HepG2 (cell line): Measurements from ENCODE around the gene SPTBN2. TPM values are rescaled to one million over a fixed set of nuclear protein-coding genes. Genes with fewer than 3 reads are reported as not detected.
A peak's percentile ranks its signal among the peaks of the same experiment; 100 is the strongest.

ENCODE experiments used
- AFF4 ChIP-seq: sonication (generic); formaldehyde crosslinking; IDR thresholded peaks from 2 replicates; pipeline ENCODE4 v1.4.0; 2020; ENCODE audit warnings: missing genetic modification reagents
- ARID4A ChIP-seq: sonication (generic); formaldehyde crosslinking; IDR thresholded peaks from 2 replicates; pipeline ENCODE4 v1.5.0; 2020; ENCODE audit warnings: mild to moderate bottlenecking, missing genetic modification reagents, borderline replicate concordance
- KLF13 ChIP-seq: sonication (generic); formaldehyde crosslinking; IDR thresholded peaks from 2 replicates; pipeline ENCODE4 v1.4.0; 2020; ENCODE audit warnings: mild to moderate bottlenecking, missing genetic modification reagents
- KLF9 ChIP-seq: IDR thresholded peaks from 2 replicates; pipeline ENCODE4 v1.6.1; 2016; ENCODE audit warnings: low read depth
- LRRFIP1 ChIP-seq: sonication (generic); formaldehyde crosslinking; conservative IDR thresholded peaks from 2 replicates; pipeline ENCODE4 v1.4.0; 2020; ENCODE audit warnings: missing genetic modification reagents
- PLSCR1 ChIP-seq: sonication (generic); formaldehyde crosslinking; IDR thresholded peaks from 2 replicates; pipeline ENCODE4 v1.5.0; 2020; ENCODE audit warnings: missing genetic modification reagents, mild to moderate bottlenecking, borderline replicate concordance
- ZNF263 ChIP-seq: sonication (generic); formaldehyde crosslinking; IDR thresholded peaks from 2 replicates; pipeline ENCODE4 v1.4.0; 2020; ENCODE audit warnings: missing genetic modification reagents
- ZSCAN12 ChIP-seq: sonication (generic); formaldehyde crosslinking; IDR thresholded peaks from 2 replicates; pipeline ENCODE4 v1.9.0; 2021; ENCODE audit warnings: mild to moderate bottlenecking, missing genetic modification reagents
- polyA plus RNA-seq, 8 experiments: library from polyadenylated mRNA; depleted of rRNA in 3 of 8; stranded (reverse) in 7 of 8; unstranded in 1 of 8; fragments of >200 nt; fragmentation: Illumina TruSeq in 4 of 8; extraction: Trizol in 4 of 8; gene quantifications; 2 replicates each; pipeline versions ENCODE4 v1.2.1 to v1.2.3, GENCODE V29; 2011 to 2016; ENCODE audit warnings: low read depth in 4 of 8, missing spikeins in 1 of 8, mixed read lengths in 1 of 8; ENCODE audit not compliant: insufficient read depth in 1 of 8
- total RNA-seq, 5 experiments: library from RNA; depleted of rRNA; stranded (reverse); fragments of >200 nt; fragmentation: Illumina TruSeq; extraction: Trizol; gene quantifications; 2 replicates each; pipeline ENCODE4 v1.2.3, GENCODE V29; 2016; ENCODE audit warnings: low read depth in 1 of 5
- TF ChIP-seq, protein P1 (sequence below): sonication (generic); formaldehyde crosslinking; IDR thresholded peaks from 2 replicates; pipeline ENCODE4 v1.4.0; 2020; ENCODE audit warnings: missing genetic modification reagents; ENCODE audit errors: not compliant biosample characterization
- TF ChIP-seq, protein P2 (sequence below): sonication (generic); formaldehyde crosslinking; IDR thresholded peaks from 2 replicates; pipeline ENCODE4 v1.9.0; 2022; ENCODE audit warnings: low read depth, missing genetic modification reagents
- TF ChIP-seq, protein P3 (sequence below): IDR thresholded peaks from 2 replicates; pipeline ENCODE4 v1.6.1; 2016

The SPTBN2 gene
- total and polyA plus RNA-seq, 2 of the 13 experiments (the other 11 are each of a cell fraction or from before 2014, with no cell fraction given), result 0.65 to 4.0 TPM

- TF ChIP-seq AFF4 (CRISPR knock-in tag) (no peak), PLSCR1 (CRISPR knock-in tag) (no peak), KLF13 (no peak), ZSCAN12 (CRISPR knock-in tag) (no peak), LRRFIP1 (no peak), ZNF263 (CRISPR knock-in tag) (no peak), ARID4A (CRISPR knock-in tag) (peak; percentile 73; the same call in 1 of the 2 replicates), KLF9 (0 out of 2 replicates have a peak, but pooled peaks have one; percentile 73)
- TF ChIP-seq, protein P1, sequence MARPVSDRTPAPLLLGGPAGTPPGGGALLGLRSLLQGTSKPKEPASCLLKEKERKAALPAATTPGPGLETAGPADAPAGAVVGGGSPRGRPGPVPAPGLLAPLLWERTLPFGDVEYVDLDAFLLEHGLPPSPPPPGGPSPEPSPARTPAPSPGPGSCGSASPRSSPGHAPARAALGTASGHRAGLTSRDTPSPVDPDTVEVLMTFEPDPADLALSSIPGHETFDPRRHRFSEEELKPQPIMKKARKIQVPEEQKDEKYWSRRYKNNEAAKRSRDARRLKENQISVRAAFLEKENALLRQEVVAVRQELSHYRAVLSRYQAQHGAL (CRISPR knock-in tag), result no peak
- TF ChIP-seq, protein P2, sequence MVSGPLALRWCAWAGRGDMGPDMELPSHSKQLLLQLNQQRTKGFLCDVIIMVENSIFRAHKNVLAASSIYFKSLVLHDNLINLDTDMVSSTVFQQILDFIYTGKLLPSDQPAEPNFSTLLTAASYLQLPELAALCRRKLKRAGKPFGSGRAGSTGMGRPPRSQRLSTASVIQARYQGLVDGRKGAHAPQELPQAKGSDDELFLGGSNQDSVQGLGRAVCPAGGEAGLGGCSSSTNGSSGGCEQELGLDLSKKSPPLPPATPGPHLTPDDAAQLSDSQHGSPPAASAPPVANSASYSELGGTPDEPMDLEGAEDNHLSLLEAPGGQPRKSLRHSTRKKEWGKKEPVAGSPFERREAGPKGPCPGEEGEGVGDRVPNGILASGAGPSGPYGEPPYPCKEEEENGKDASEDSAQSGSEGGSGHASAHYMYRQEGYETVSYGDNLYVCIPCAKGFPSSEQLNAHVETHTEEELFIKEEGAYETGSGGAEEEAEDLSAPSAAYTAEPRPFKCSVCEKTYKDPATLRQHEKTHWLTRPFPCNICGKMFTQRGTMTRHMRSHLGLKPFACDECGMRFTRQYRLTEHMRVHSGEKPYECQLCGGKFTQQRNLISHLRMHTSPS (CRISPR knock-in tag), result no peak
- TF ChIP-seq, protein P3, sequence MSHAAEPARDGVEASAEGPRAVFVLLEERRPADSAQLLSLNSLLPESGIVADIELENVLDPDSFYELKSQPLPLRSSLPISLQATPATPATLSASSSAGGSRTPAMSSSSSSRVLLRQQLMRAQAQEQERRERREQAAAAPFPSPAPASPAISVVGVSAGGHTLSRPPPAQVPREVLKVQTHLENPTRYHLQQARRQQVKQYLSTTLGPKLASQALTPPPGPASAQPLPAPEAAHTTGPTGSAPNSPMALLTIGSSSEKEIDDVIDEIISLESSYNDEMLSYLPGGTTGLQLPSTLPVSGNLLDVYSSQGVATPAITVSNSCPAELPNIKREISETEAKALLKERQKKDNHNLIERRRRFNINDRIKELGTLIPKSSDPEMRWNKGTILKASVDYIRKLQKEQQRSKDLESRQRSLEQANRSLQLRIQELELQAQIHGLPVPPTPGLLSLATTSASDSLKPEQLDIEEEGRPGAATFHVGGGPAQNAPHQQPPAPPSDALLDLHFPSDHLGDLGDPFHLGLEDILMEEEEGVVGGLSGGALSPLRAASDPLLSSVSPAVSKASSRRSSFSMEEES (CRISPR knock-in tag), result peak; percentile 46; the same call in 1 of the 2 replicates
Observed at GRCh38 chr11:66677599-66678375, 51.2 kb downstream of the SPTBN2 start, which contains the start of gene RBM4B (continued).
